WTC11 (cell line): ENCODE measurements around the gene RAI1.

Source experiments
- CREB1 ChIP-seq: sonication (generic); formaldehyde crosslinking; IDR thresholded peaks from 2 replicates; pipeline ENCODE4 v1.8.0; 2023; ENCODE audit warnings: mild to moderate bottlenecking, missing genetic modification reagents
- CTCF ChIP-seq: fragments of 200-600 bp; IDR thresholded peaks from 2 replicates; pipeline ENCODE4 v1.8.0; 2022; ENCODE audit warnings: antibody characterized with exemption
- FOXP4 ChIP-seq: sonication (generic); formaldehyde crosslinking; IDR thresholded peaks from 2 replicates; pipeline ENCODE4 v1.8.0; 2022; ENCODE audit warnings: mild to moderate bottlenecking, missing genetic modification reagents
- JUN ChIP-seq: sonication (generic); formaldehyde crosslinking; IDR thresholded peaks from 2 replicates; pipeline ENCODE4 v1.8.0; 2023; ENCODE audit warnings: mild to moderate bottlenecking, missing genetic modification reagents
- MAX ChIP-seq: sonication (generic); formaldehyde crosslinking; IDR thresholded peaks from 2 replicates; pipeline ENCODE4 v1.8.0; 2022; ENCODE audit warnings: mild to moderate bottlenecking, missing genetic modification reagents
- NFE2L1 ChIP-seq: sonication (generic); formaldehyde crosslinking; IDR thresholded peaks from 2 replicates; pipeline ENCODE4 v1.8.1; 2023; ENCODE audit warnings: missing genetic modification reagents
- NR2C2 ChIP-seq: sonication (generic); formaldehyde crosslinking; IDR thresholded peaks from 2 replicates; pipeline ENCODE4 v1.8.0; 2022; ENCODE audit warnings: mild to moderate bottlenecking, missing genetic modification reagents
- NR3C1 ChIP-seq: sonication (generic); formaldehyde crosslinking; conservative IDR thresholded peaks from 2 replicates; pipeline ENCODE4 v1.8.1; 2023; ENCODE audit warnings: low read depth, mild to moderate bottlenecking, missing genetic modification reagents
- PRDM15 ChIP-seq: sonication (generic); formaldehyde crosslinking; IDR thresholded peaks from 2 replicates; pipeline ENCODE4 v1.8.0; 2022; ENCODE audit warnings: missing genetic modification reagents
- TCF7 ChIP-seq: sonication (generic); formaldehyde crosslinking; IDR thresholded peaks from 2 replicates; pipeline ENCODE4 v1.8.0; 2022; ENCODE audit warnings: mild to moderate bottlenecking, low read depth, missing genetic modification reagents, moderate library complexity
- TEAD4 ChIP-seq: sonication (generic); formaldehyde crosslinking; IDR thresholded peaks from 2 replicates; pipeline ENCODE4 v1.8.0; 2022; ENCODE audit warnings: mild to moderate bottlenecking, missing genetic modification reagents
- ZBTB21 ChIP-seq: sonication (generic); formaldehyde crosslinking; IDR thresholded peaks from 2 replicates; pipeline ENCODE4 v1.8.1; 2023; ENCODE audit warnings: mild to moderate bottlenecking, missing genetic modification reagents, borderline replicate concordance
- ZNF423 ChIP-seq: fragments of 250-450 bp; sonication (Bioruptor Pico); IDR thresholded peaks from 2 replicates; pipeline ENCODE4 v2.1.2; 2022; ENCODE audit warnings: mild to moderate bottlenecking, moderate library complexity
- ZNF425 ChIP-seq: fragments of 250-450 bp; sonication (Bioruptor Pico); conservative IDR thresholded peaks from 2 replicates; pipeline ENCODE4 v1.9.0; 2021; ENCODE audit warnings: mild to moderate bottlenecking

GRCh38 chr17:17708816-17709215, 27.6 kb downstream of the RAI1 start:
- TF ChIP-seq NFE2L1 (CRISPR knock-in tag) (no peak), CTCF (no peak), PRDM15 (CRISPR knock-in tag) (no peak), ZBTB21 (CRISPR knock-in tag) (no peak), MAX (CRISPR knock-in tag) (no peak), JUN (CRISPR knock-in tag) (no peak), TCF7 (no peak), NR3C1 (CRISPR knock-in tag) (no peak), FOXP4 (CRISPR knock-in tag) (no peak), CREB1 (CRISPR knock-in tag) (no peak), NR2C2 (CRISPR knock-in tag) (no peak), ZNF425 (CRISPR knock-in tag) (no peak), TEAD4 (no peak), ZNF423 (CRISPR knock-in tag) (no peak)
